AML-193 (cell line): ENCODE measurements around the gene TBC1D3L.
"Not testable (repeated sequence)": the region's sequence is repeated elsewhere in the genome, so short reads cannot be mapped to it uniquely, and the experiment has no call there.

Experiments
- DNase-seq, 2 experiments: peaks; one replicate each; lab custom pipeline; 2025; lab: John Stamatoyannopoulos, UW

TBC1D3L gene

DNA sequence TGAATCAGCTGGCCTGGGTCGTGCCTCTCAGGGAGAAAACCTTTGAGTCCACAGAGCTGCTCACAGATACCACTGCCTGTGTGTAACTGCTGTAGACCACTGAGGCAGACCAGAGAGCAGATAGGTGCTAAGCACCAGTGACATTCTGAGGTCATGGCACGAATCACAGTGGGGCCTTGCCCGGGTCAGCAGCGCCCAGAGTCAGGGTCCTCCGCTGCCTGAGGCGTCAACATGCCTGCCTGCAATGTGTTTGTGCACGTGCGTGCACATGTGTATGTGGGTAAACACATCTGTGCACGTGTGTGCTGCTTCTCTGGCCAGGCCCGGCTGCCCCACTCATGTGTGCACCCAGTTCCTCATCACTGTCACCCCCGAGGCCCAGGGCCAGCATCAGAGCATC, at the start of gene TBC1D3L:
TSS of gene TBC1D3L (minus strand) at position 101 of the 400 bp plus-strand sequence. CDS start 1,540 bp downstream, outside the sequence.
- DNase-seq = not testable (repeated sequence)

DNA sequence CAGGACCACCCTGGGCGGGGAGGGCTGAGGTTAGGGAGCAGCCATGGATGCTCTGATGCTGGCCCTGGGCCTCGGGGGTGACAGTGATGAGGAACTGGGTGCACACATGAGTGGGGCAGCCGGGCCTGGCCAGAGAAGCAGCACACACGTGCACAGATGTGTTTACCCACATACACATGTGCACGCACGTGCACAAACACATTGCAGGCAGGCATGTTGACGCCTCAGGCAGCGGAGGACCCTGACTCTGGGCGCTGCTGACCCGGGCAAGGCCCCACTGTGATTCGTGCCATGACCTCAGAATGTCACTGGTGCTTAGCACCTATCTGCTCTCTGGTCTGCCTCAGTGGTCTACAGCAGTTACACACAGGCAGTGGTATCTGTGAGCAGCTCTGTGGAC, 14.8 kb upstream of the TBC1D3L start, which contains the start of gene TBC1D3D:
TSS of gene TBC1D3D (plus strand) at position 301 of the 400 bp plus-strand sequence. CDS start 1,585 bp downstream, outside the sequence.
- not testable (repeated sequence) for DNase-seq
